CD4-positive, alpha-beta T cell treated with Interleukin-10 for 1 hour (primary cell): ENCODE measurements around the gene RSU1.
A peak's percentile ranks its signal among the peaks of the same experiment; 100 is the strongest.

ENCODE experiments used
- DNase-seq: peaks from one replicate; pipeline ENCODE4 v3.0.0-alpha.2; 2020

RSU1 gene

GRCh38 chr10:16586358-16587138, 230.7 kb downstream of the RSU1 start:
- DNase-seq, result no peak

- DNase-seq, result no peak
These were observed 232.1 kb downstream of the RSU1 start for GRCh38 chr10:16585103-16585502.

- DNase-seq, result no peak
These were observed 233.8 kb downstream of the RSU1 start for GRCh38 chr10:16583382-16583781.

- DNase-seq, result no peak
These were observed 236.0 kb downstream of the RSU1 start for GRCh38 chr10:16581202-16581601.

GRCh38 chr10:16570731-16571130, 246.5 kb downstream of the RSU1 start:
- no peak for DNase-seq

GRCh38 chr10:16566202-16566805, 250.9 kb downstream of the RSU1 start:
- no peak for DNase-seq

- no peak for DNase-seq
These were observed 251.6 kb downstream of the RSU1 start for GRCh38 chr10:16565604-16566003.

GRCh38 chr10:16562891-16563290, 254.3 kb downstream of the RSU1 start:
- no peak for DNase-seq

GRCh38 chr10:16559236-16559773, 257.9 kb downstream of the RSU1 start:
- no peak for DNase-seq

- no peak for DNase-seq
These were observed 269.3 kb downstream of the RSU1 start for GRCh38 chr10:16547973-16548372.

GRCh38 chr10:16545116-16545736, 272.0 kb downstream of the RSU1 start:
- peak; percentile 20 for DNase-seq

- DNase-seq, result no peak
These were observed 272.6 kb downstream of the RSU1 start for GRCh38 chr10:16544591-16544990.

- no peak for DNase-seq
These were observed 273.1 kb downstream of the RSU1 start for GRCh38 chr10:16544099-16544498.
